Stimulated activated CD4-positive, alpha-beta T cell treated with anti-CD3 and anti-CD28 coated beads, TNF-alpha, amount 100 ng/mL, for 24 hours (primary cell): ENCODE results near the gene PATL2.
A peak's percentile ranks its signal among the peaks of the same experiment; 100 is the strongest.
"Not testable (repeated sequence)": the region's sequence is repeated elsewhere in the genome, so short reads cannot be mapped to it uniquely, and the experiment has no call there.

ENCODE experiments used
- DNase-seq, 3 experiments: peaks; one replicate each; pipeline ENCODE4 v3.0.0-alpha.2; 2020; ENCODE audit warnings: low read depth in 3 of 3

Gene PATL2

GRCh38 chr15:44711096-44711742 is at the start of gene PATL2, which contains the start of gene B2M:
TSS of gene PATL2 (minus strand) at chr15:44711323. CDS start at chr15:44676490, 34,833 bp downstream.
TSS of gene B2M (plus strand) at chr15:44711517. CDS start at chr15:44711547, 30 bp downstream.
- peak; percentile 91 to 93 (median 92) for DNase-seq

DNA sequence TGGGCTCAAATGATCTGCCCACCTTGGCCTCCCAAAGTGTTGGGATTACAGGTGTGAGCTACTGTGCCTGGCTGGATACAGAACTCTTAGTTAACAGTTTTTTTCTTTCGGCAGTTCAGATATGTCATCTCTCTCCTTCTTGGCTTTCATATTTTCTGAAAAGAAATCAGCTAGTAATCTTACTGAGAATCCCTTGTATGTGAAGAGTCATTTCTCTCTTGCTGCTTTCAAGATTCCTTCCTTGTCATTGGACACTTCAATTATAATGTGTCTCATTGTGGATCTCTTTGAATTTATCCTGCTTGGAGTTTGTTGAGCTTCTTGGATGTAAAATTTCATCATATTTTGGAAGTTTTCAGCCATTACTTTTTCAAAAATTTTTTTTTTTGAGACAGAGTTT is 42.2 kb upstream of the PATL2 start:
- DNase-seq: no peak

DNA sequence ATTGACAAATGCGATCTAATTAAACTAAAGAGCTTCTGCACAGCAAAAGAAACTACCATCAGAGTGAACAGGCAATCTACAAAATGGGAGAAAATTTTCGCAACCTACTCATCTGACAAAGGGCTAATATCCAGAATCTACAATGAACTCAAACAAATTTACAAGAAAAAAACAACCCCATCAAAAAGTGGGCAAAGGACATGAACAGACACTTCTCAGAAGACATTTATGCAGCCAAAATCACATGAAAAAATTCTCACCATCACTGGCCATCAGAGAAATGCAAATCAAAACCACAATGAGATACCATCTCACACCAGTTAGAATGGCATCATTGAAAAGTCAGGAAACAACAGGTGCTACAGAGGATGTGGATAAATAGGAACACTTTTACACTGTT is 32.3 kb upstream of the PATL2 start:
- not testable (repeated sequence) for DNase-seq

GRCh38 chr15:44739222-44739847 is 28.2 kb upstream of the PATL2 start:
- DNase-seq: not testable (repeated sequence)

GRCh38 chr15:44738340-44738984 is 27.3 kb upstream of the PATL2 start:
- no peak for DNase-seq

- DNase-seq: no peak
Observed at GRCh38 chr15:44736181-44736765, 25.1 kb upstream of the PATL2 start, which contains the start of gene TRIM69. TSS of gene TRIM69 (plus strand) at chr15:44736528. CDS start at chr15:44736705, 177 bp downstream.

DNA sequence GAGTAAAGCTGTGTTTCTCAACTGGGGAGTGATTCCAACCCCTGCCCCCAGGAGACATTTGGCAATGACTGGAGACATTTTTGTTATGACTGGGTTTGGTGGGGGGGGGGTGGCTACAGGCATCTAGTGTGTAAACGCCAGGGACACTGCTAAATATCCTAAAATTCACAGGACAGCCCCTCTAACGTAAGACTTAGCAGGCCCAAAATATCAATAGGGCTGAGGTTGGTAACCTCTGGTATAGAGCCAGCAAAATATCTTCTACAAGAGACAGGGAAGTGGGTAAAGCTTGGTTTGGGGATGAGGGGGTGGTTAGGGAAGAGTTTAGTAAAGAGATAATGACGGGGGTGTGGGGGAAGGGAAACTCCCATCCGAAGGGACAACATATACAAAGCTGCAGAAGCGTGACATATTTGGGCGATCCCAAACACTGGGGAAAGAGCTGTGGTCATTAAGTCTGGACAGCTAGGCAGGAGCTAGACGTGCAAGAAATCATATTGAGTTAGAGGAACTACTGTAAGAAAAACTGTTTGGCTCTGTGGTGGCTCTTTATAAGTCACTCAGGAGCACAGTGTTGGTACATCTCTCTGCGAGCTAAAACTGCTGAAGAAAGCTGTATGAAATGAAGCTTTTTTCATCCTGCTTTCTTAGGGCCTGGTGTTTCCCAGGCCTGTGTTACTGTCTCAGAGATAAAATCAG is 24.5 kb upstream of the PATL2 start:
- no peak for DNase-seq

DNA sequence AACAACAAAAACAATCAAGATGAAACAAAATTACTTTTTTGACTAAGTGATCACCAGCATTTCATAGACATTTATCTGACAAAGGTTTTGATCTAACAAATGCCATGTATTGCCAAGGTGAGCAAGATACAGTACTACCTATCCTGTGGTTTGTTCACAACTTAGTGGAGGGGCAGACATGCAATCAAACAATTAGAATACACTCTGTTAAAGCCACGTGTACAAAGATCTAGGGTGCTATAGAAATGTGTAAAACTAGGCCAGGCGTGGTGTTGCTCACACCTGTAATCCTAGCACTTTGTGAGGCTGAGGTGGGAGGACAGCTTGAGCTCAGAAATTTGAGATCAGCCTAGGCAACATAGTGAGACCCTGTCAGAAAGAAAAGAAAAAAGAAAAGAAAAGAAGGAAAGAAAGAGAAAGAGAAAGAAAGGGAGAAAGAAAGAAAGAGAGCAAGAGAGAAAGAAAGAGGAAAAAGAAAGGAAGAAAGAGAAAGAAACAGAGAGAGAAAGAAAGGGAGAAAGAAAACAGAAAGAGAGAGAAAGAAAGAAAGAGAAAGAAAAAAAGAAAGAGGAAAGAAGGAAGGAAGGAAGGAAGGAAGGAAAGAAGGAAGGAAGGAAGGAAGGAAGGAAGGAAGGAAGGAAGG is 23.8 kb upstream of the PATL2 start:
- no peak for DNase-seq

GRCh38 chr15:44729408-44730127 is 18.4 kb upstream of the PATL2 start:
- DNase-seq: no peak

- DNase-seq: peak; percentile 88 to 96 (median 92)
Observed at GRCh38 chr15:44728576-44729407, 17.7 kb upstream of the PATL2 start.

- not testable (repeated sequence) for DNase-seq
Observed at GRCh38 chr15:44728232-44728575, 17.1 kb upstream of the PATL2 start.

DNA sequence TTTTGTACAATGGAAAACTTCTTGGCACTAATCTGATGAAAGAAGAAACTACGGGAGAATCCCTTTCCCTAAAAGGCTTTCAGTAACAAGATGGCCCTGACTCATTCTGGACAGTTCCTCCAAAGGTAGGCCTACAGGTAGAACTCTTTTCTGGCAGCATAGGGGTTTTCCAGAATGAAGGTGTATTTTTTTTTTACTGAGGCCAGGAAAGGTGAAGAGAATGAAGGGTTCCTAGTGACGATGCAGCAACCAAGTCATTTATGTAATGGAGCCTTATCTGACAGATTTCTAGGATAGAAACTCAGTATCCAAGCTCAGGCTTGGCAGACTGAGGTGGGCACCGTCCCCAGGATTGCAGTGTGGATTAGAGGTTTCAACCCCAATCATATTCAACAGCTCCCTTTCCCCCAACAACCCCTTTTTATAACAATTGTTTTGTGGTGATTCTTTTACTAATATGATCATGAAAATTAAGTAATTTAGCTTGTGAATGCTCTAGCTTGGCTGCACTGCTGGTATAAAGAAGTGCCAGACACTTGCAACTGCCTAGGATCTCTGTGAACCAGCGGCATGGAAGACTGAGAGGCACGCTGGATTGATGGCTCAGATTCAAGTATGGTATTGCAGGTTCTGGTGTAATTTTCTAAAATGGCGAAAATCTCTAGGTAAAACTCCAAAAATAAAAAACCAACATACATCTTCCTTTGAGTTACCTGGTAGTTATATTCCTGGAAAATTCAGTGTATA is 16.5 kb upstream of the PATL2 start:
- no peak for DNase-seq

- DNase-seq: peak in 2 of 3 experiments; percentile 48 to 68
Observed at GRCh38 chr15:44726568-44727484, 15.7 kb upstream of the PATL2 start.

DNA sequence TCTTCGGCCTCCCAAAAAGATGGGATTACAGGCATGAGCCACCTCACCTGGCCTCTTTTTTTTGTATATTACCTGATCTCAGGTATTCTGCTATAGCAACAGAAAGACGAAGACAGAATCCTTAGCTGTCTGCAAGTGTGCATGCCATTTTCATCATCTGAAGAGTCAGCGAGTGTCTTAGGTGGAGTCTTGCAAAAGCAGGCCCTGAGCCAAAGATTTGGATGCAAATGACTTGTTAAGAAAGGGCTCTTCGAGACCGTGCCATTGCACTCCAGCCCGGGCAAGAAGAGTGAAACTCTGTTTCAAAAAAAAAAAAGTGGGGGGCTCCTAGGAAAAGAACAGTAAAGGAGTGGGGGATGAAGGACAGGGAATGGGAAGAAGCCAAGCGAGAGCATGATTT is 15.0 kb upstream of the PATL2 start:
- no peak for DNase-seq

- DNase-seq: no peak
Observed at GRCh38 chr15:44722011-44722410, 10.9 kb upstream of the PATL2 start.

DNA sequence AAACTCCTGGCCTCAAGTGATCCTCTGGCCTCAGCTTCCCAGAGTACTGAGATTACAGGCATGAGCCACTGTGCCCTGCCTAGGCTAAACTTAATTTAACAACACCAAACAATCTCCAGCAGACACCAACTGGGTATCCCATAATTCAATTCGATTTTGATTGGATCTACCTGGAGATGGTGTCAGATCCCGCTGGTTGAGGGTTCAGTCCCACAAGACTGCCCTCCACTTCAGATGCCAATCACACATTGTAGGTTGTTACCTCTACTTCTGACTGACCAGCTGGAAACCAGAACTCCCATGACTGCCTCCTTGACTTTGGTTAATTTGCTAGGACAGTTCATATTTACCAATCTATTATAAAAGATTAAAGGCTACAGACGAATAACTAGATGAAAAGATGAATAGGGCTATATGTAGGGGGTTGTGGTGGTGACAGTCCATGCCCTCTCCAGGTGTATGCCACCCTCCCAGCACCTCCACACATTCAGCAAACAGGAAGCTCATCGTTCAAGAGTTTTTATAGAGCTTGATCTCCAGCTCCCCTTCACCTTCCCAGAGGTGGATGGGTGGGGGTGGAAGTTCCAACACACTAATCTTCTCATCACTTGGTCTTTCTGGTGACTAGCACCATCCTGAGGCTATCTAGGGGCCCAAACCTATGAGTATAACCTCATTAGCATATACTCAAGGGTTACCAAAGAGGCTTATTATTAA is 9.5 kb upstream of the PATL2 start:
- no peak for DNase-seq

GRCh38 chr15:44720000-44720435 is 8.9 kb upstream of the PATL2 start:
- DNase-seq: not testable (repeated sequence)
